Uterus (tissue), 4 donors: ENCODE data around the gene TFEB. TPM values are rescaled to one million over a fixed set of nuclear protein-coding genes. Genes with fewer than 3 reads are reported as not detected.

ENCODE experiments used
- DNase-seq, 2 donors: peaks; one replicate each; pipeline ENCODE4 v3.0.0-alpha.2; 2019 to 2020
- H3K27ac ChIP-seq, 2 donors: fragments of 200-600 bp; sonication (generic); 1 replicate in 1 of 2; 2 replicates in 1 of 2; pipeline ENCODE4 v1.5.1; 2016 to 2018
- H3K27me3 ChIP-seq, 2 donors: fragments of 200-600 bp; sonication (generic); one replicate each; pipeline ENCODE4 v1.5.1; 2018 to 2019; ENCODE audit warnings: control low read depth in 1 of 2
- H3K36me3 ChIP-seq, 2 donors: fragments of 200-600 bp; sonication (generic); one replicate each; pipeline ENCODE4 v1.5.1; 2019; ENCODE audit warnings: control low read depth in 1 of 2
- H3K4me1 ChIP-seq, 2 donors: fragments of 200-600 bp; sonication (generic); one replicate each; pipeline ENCODE4 v1.5.1; 2018 to 2019; ENCODE audit warnings: control low read depth in 1 of 2
- H3K4me3 ChIP-seq, 2 donors: fragments of 200-600 bp; sonication (generic); 1 replicate in 1 of 2; 2 replicates in 1 of 2; pipeline ENCODE4 v1.5.1; 2018 to 2019; ENCODE audit warnings: mild to moderate bottlenecking in 1 of 2
- H3K9me3 ChIP-seq, 2 donors: fragments of 200-600 bp; sonication (generic); one replicate each; pipeline ENCODE4 v1.5.1; 2019; ENCODE audit warnings: control low read depth in 1 of 2
- POLR2A ChIP-seq, 2 donors: fragments of 450-650 bp; IDR thresholded peaks; one replicate each; pipeline ENCODE4 v1.6.1; 2016; ENCODE audit warnings: antibody characterized with exemption in 2 of 2, mild to moderate bottlenecking in 1 of 2, moderate library complexity in 1 of 2
- intact Hi-C: fragments of 100-400 bp; cut with DNase I; formaldehyde crosslinking; loops from one replicate; pipeline ENCODE4 v1.15.1; 2023; ENCODE audit warnings: low total_unique reads
- total RNA-seq, 4 donors: library from RNA; depleted of rRNA in 3 of 4; stranded (reverse); fragments of >200 nt in 3 of 4; gene quantifications; one replicate each; pipeline versions ENCODE4 v1.1.0 to v1.2.4, GENCODE V29; 2014 to 2023
- TF ChIP-seq, protein P1 (sequence below), 4 experiments: fragments of 200-600 bp in 2 of 4; fragments of 450-650 bp in 2 of 4; sonication (generic) in 2 of 4; IDR thresholded peaks; one replicate each; pipeline ENCODE4 v1.5.1; 2016 to 2019; ENCODE audit warnings: antibody characterized with exemption in 4 of 4, mild to moderate bottlenecking in 2 of 4, moderate library complexity in 1 of 4
- donor health status: DM: yes; HTN: yes; CAD: no.

The TFEB gene
- total RNA-seq, 4 donors from 2014 or later = 8.8 to 31.7 (median 17.0) TPM

DNA sequence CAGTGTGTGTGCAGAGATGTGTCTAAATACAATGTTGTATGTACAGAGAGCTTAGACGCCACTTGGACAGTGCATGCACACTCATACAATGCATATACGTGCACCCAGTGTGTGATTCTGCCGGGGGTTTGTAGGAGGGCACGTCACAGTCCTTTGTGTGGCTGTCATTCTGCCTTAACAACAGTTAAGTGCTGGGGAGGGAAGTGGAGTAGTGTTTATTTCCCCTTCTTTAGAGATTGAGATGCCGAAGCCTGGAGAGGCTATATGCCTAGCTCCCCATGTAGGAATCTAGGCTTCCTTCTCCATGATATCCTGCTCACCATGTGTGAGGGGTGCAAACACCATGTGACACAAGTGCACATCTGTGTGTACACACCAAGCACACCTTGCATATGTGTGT lies 59.0 kb downstream of the TFEB start:
- intact Hi-C loops = no loop called here
- Histone ChIP-seq H3K9me3 (no peaks in the 10 kb centered on the region), H3K27ac (no peak overlapping the region), H3K27me3 (no peaks in the 10 kb centered on the region), H3K4me1 (no peaks in the 10 kb centered on the region), H3K36me3 (no peaks in the 10 kb centered on the region), H3K4me3 (no peak overlapping the region)
- TF ChIP-seq, protein P1, sequence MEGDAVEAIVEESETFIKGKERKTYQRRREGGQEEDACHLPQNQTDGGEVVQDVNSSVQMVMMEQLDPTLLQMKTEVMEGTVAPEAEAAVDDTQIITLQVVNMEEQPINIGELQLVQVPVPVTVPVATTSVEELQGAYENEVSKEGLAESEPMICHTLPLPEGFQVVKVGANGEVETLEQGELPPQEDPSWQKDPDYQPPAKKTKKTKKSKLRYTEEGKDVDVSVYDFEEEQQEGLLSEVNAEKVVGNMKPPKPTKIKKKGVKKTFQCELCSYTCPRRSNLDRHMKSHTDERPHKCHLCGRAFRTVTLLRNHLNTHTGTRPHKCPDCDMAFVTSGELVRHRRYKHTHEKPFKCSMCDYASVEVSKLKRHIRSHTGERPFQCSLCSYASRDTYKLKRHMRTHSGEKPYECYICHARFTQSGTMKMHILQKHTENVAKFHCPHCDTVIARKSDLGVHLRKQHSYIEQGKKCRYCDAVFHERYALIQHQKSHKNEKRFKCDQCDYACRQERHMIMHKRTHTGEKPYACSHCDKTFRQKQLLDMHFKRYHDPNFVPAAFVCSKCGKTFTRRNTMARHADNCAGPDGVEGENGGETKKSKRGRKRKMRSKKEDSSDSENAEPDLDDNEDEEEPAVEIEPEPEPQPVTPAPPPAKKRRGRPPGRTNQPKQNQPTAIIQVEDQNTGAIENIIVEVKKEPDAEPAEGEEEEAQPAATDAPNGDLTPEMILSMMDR (IDR thresholded peaks at IDR 0.05) = no peak
- TF ChIP-seq POLR2A (IDR thresholded peaks at IDR 0.05) = no peak
- DNase-seq = no peak

DNA sequence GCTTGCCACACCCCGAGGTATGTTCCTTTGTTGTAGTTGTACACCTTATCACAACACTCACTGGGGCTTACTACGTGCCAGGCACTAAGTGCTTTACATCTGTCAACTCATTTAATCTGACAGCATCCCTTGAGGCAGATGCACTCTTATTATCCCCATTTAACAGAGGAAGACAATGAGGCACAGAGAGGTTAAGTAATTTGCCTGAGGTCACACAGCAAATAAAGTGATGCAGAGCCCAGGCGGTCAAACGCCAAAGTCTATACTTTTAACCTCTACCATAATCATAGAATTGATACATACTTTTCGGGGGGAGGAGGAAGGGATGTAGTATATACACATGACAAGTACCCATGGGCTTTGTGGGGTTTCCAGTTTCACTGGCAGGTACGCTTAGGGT lies 59.4 kb downstream of the TFEB start:
- intact Hi-C loops = no loop called here
- DNase-seq = no peak
- Histone ChIP-seq H3K36me3 (no peaks in the 10 kb centered on the region), H3K4me3 (no peak overlapping the region), H3K4me1 (no peaks in the 10 kb centered on the region), H3K9me3 (no peaks in the 10 kb centered on the region), H3K27me3 (no peaks in the 10 kb centered on the region), H3K27ac (no peak overlapping the region)
- TF ChIP-seq POLR2A (IDR thresholded peaks at IDR 0.05) = no peak
- TF ChIP-seq, protein P1 (IDR thresholded peaks at IDR 0.05) = no peak

DNA sequence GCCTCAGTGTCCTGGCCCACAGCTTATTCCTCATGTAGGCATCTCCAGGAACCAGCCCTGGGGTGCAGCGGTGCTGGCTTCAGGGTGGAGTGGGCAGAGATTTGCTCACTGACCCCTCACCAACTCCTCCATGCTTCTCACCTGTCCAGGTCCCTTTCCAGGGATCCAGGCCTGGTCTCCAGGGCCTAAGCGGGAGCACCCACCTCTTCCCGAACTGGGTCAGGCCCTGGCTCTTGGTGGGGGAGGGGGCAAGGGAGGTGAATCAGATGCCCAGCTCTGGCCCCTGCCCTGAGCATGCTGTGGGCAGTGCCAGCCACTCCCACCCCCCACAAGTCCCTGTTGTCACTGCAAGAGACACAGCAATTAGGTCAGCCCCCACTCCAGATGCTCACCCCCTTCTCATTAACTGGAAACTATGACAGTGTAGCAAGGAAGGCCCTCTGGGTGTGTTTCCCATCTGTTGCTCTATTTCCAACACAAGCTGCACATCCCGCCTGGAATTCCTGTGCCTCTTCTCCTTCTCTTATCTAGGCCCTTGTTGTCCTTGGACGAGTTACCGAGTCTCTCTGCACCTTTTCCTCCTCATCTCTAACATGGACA lies 60.1 kb downstream of the TFEB start:
- no peaks in the 10 kb centered on the region for H3K27me3 ChIP-seq
- H3K4me1 ChIP-seq = no peaks in the 10 kb centered on the region
- H3K4me3 ChIP-seq = no peak overlapping the region
- H3K27ac ChIP-seq = no peak overlapping the region
- H3K9me3 ChIP-seq = no peaks in the 10 kb centered on the region
- intact Hi-C loops = no loop called here
- H3K36me3 ChIP-seq = no peaks in the 10 kb centered on the region
- no peak for DNase-seq
- no peak for TF ChIP-seq POLR2A (IDR thresholded peaks at IDR 0.05)
- TF ChIP-seq, protein P1 (IDR thresholded peaks at IDR 0.05) = no peak

DNA sequence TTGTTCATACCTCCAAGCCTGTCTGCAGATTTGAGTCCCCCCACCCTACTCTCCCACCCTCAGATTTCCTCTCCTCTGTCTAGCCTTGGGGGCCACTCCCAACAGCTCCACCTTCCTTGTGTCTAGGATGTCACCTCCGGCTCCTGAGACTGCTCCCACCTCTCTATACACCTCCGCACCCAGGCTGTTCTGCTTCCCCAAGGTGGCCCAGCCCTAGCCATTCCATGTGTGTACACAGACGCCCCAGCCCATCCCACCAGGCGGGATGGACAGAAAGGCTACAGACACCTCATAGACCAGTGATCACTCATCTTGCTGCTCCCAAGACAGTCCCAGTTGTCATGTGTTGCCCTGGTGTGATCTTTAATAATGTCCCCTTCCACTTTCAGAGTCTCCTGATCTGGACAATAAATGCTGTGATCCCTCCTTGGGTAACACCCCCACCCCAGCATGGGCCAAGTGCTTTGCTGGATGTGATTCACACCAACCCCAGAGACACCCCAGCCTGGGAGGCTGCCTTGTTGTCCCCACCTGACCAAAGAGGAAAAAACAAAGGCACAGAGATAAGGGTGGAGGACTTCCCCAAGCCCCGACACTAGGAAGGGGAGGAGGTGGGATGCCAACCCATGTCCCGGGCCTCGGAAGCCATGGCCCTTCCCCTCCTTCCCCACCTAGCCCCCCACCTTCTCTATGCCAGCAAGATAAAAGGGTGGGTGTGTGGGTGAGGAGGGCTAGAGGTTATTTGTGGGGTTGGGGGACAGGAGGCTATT lies 61.0 kb downstream of the TFEB start:
- TF ChIP-seq, protein P1 (IDR thresholded peaks at IDR 0.05) = no peak
- TF ChIP-seq POLR2A (IDR thresholded peaks at IDR 0.05) = no peak
- DNase-seq = no peak
- Histone ChIP-seq H3K9me3 (no peaks in the 10 kb centered on the region), H3K4me3 (no peak overlapping the region), H3K27ac (no peak overlapping the region), H3K4me1 (no peaks in the 10 kb centered on the region), H3K36me3 (no peaks in the 10 kb centered on the region), H3K27me3 (no peaks in the 10 kb centered on the region)
- intact Hi-C loops = no loop called here

DNA sequence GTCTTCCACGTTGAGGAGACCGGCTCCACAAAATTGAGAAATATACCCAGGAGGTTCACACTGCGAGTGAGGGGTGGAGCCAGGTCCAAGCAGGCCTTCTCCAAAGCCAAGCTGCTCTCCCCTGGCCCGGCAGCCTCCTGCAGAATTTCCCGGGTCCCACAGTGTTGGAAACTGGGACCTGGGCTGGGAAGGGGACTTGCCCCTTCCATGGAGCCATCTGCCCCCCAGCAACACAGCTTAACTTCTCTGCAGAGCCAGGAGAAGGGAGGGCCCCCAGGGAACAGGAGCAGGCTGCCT lies 61.8 kb downstream of the TFEB start:
- intact Hi-C loops = no loop called here
- no peaks in the 10 kb centered on the region for H3K9me3 ChIP-seq
- DNase-seq = no peak
- no peak overlapping the region for H3K4me3 ChIP-seq
- TF ChIP-seq, protein P1 (IDR thresholded peaks at IDR 0.05) = no peak
- H3K36me3 ChIP-seq = no peaks in the 10 kb centered on the region
- no peak overlapping the region for H3K27ac ChIP-seq
- H3K27me3 ChIP-seq = no peaks in the 10 kb centered on the region
- H3K4me1 ChIP-seq = no peaks in the 10 kb centered on the region
